ENCODE results near the gene ARMH3.
"Not testable (repeated sequence)": the region's sequence is repeated elsewhere in the genome, so short reads cannot be mapped to it uniquely, and the experiment has no call there.

ARMH3 gene, protein sequence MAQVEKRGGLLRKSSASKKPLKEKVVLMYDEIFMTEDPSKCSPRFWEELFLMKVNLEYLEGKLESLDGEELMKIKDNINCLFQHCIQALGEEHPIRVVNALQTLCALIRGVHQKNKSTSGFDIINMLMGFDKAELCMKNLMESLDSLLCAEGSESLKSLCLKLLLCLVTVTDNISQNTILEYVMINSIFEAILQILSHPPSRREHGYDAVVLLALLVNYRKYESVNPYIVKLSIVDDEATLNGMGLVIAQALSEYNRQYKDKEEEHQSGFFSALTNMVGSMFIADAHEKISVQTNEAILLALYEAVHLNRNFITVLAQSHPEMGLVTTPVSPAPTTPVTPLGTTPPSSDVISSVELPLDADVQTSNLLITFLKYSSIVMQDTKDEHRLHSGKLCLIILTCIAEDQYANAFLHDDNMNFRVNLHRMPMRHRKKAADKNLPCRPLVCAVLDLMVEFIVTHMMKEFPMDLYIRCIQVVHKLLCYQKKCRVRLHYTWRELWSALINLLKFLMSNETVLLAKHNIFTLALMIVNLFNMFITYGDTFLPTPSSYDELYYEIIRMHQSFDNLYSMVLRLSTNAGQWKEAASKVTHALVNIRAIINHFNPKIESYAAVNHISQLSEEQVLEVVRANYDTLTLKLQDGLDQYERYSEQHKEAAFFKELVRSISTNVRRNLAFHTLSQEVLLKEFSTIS

DNA sequence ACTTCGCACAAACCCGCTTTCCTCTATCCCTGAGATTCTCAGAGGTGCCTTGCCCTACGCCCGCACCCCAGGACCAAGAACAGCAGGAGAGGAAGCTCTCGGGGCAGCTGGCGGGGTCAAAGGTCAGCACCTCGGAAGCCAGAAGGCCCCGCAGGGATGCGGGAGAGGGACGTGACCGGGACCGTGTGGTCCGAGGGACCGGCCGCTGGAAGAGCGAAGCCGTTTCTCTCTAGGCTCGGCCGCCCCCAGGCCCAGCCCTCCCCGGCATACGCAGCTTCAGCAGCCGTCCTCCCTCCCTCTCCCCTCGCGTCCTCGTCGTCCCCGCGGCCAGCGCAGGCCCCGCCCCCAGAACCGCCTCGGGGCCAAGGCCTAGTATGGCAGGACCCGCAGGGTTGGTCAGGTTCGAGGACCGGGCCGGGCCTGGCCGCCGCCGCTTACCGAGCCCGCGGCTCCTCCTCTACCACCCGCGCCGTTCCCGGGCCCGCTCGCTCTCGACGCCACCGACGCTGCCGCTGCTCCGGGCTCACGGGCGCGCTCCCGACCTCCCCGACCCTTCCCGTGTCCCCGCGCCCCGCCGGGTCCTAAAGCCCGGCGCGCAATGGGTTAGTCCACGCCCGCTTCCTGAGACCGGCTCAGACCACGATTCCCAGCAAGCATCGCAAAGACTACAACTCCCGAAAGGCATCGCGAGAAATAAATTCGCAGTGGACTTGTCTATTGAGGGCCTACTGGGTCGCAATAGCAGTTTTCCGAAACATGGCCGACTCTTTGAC, at the start of gene ARMH3:
Gene ARMH3, minus strand, starts transcription at position 527 of the 773 bp plus-strand sequence. CDS start 16,059 bp downstream, outside the sequence.
- DNase-seq: peak; percentile 98

DNA sequence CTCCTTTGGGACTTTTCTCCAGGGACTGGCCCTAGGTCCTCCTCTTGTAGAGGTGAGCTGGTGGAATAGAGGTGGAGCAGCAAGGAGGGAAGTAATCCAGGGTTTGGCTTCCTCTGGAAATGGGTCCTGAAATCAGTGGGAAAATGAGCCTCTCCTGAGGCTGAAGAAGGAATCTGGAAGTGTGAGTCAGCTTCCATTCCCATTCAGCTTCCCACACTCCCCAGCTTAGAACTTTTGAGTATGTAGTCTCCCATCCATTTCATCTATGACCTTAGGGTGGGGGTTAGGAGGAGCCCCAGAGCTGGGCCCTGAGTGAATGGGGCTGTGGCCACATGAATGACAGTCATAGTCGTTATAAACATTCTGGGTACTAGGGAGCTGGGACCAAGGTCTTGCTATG, 46.4 kb upstream of the ARMH3 start:
- no peak for DNase-seq

DNA sequence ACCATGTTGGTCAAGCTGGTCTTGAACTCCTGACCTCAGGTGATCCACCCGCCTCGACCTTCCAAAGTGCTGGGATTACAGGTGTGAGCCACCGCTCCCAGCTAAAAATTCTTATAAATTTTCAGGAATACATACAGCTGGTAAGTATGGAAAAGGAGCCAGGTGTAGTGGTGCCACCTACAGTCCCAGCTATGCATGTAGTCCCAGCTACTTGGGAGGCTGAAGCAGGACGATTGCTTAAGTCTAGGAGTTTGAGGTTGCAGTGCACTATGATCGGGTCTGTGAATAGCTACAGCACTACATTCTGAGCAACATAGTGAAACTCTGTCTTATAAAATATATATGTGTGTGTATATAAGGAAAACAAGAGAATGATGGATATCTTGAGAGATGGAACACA, 45.2 kb upstream of the ARMH3 start:
- DNase-seq: peak; percentile 17

DNA sequence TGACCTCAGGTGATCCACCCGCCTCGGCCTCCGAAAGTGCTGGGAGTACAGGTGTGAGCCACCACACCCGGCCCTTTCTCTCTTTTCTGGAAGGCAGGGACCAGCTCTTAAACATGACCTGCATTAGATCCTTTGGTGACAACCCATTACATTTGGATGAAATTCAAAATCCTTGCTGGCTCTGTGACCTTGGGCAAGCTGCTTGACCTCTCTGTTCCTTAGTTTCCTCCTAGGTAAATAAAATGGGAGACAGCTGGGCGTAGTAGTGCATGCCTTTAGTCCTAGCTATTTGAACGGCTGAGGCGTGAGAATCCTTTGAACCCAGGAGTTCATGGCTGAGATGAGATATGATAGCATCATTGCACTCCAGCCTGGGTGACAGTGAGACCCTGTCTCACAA, 40.5 kb upstream of the ARMH3 start:
- no peak for DNase-seq

DNA sequence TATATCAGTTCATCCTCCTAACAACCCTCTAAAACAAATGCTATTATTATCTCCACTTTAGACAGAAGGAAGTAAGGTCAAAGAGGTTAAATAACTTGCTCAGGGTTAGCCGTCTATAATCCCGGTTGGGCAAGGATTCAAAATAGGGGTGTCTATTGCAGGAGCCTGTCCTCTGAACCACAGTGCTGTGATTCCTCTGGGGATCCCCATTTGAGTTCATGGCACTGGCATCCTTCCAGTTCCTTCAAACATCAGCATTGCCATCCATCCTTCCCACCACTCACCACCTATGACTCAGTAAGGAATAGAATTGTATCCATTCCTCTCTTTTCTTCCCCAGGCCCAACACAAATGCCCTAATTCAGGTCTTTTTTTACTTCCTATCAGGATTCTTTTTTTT, 34.8 kb upstream of the ARMH3 start:
- no peak for DNase-seq

DNA sequence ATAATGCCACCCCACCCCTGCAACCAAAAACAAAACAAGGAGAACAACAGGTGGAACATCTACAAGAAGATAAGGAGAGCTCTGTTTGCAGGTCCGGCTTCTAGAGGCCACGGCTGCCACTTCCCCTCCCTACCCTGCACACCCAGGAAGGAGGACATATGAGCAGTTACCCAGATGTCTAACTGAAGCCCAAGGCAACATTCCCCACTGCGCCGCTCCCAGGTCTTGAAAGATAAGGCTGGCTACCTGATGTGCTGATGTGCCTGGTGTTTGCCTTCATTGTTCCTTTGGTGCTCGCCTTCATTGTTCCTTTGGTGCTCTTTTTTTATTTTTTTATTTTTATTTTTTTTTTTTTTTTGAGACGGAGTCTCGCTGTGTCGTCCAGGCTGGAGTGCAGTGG, 30.2 kb upstream of the ARMH3 start:
- DNase-seq: no peak

DNA sequence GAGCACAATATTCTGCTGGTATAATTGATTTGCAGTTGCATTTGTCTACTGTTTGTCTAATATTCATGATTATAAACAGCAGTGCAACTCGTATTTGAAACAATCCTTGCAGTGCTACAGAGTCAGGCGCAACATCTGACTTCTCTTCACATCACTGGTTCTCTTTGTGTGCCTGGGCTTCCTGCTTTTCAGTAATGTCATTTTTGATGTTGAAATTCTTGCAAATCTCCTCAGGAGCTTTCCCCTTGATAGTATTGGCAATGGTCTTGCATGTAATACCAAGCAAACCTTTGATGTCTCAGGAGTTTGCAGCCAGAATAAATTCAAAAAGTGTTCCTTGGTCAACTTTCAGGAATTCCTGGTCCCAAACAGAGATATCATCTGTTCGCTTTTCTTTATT, 29.4 kb upstream of the ARMH3 start:
- DNase-seq: no peak

DNA sequence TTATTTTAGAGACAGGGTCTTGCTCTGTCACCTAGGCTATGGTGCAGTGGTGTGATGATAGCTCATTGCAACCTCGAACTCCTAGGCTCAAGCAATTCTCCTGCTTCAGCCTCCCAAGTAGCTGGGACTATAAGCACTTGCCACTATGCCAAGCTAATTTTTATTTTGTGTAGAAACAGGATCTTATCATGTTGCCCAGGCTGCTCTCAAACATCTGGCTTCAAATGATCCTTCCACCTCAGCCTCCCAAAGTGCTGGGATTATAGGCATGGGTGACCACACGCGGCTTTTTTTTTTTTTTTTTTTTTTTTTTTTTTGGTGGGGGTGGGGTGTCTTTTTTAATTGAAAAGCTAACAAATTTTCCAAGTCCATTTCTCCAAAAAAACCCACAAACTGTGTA, 27.6 kb upstream of the ARMH3 start:
- DNase-seq: peak; percentile 17

DNA sequence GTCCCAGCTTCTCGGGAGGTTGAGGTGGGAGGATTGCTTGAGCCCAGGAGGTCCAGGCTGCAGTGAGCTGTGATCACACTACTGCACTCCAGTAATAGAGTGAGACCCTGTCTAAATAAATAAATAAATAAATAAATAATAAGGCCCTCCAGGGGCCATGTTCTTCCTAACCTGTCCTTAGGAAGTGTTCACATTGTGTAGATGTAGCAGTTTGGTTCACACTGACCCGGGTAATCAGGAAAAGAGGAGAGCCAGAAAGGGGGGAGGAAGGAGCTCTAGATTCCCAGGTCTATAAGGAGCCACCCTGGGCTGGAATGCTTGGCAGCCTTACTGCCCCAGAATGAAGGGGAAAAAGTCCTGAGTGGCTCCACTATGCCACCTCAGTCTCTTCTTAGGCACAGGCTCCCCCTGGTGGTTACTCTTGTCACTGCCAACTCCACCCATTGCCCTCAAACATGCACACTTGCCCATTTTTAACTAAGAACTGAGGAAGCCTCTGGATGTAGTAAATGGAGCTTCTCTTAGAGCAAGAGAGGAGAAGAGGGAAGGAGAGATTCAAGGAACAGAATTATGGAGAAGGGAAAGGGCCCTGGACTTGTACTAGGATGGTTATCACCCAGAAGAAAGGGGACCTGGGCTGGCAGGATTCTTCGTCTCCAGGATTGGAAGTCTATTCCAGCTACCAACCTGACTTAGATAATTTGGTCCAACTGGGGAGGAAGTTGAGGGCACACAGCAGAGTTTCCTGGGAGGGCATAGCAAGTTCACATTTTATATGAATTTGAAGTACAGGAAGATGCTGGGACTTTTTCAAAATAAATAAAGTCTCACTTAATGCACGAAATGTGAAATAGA, 16.9 kb upstream of the ARMH3 start:
- peak; percentile 89 for DNase-seq

DNA sequence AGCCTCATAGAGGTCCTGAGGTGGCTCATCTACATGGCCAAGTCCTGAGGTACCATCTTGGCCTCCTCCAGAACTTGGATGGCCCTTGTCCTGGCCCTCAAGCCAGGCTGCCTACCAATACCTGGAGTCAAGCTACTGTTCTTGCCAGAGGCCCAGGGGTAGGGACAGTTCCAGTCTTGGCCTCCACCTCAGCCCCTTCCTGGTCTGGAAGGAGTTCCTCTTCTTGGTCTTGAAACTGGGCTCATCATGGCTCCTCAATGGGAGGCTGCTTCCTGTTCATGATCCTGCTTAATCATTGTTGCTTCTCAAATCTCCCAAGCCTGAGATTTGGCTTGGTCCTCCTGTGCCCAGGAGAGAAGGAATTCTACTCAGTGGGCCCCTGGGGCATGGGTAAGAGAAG, 13.1 kb upstream of the ARMH3 start:
- no peak for DNase-seq

DNA sequence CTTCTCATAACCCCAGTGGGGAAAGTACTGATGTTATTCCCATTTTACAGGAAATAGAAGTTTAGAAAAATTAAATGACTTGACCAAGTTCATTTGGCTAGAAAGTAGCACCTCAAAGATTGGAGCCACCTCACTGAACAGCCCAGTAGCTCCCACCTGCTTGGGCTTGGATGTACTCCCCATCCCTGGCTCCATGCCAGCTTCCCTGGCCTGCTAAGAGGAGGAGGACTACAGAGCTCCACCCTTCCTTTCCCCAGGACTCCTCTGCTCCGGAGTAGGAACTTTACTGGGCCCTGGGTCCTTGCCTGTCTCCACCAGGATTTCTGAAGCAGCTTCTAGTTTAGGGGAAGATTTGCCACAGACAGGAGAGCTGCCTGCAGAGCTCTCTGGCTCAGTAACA, 12.2 kb upstream of the ARMH3 start:
- peak; percentile 68 for DNase-seq

DNA sequence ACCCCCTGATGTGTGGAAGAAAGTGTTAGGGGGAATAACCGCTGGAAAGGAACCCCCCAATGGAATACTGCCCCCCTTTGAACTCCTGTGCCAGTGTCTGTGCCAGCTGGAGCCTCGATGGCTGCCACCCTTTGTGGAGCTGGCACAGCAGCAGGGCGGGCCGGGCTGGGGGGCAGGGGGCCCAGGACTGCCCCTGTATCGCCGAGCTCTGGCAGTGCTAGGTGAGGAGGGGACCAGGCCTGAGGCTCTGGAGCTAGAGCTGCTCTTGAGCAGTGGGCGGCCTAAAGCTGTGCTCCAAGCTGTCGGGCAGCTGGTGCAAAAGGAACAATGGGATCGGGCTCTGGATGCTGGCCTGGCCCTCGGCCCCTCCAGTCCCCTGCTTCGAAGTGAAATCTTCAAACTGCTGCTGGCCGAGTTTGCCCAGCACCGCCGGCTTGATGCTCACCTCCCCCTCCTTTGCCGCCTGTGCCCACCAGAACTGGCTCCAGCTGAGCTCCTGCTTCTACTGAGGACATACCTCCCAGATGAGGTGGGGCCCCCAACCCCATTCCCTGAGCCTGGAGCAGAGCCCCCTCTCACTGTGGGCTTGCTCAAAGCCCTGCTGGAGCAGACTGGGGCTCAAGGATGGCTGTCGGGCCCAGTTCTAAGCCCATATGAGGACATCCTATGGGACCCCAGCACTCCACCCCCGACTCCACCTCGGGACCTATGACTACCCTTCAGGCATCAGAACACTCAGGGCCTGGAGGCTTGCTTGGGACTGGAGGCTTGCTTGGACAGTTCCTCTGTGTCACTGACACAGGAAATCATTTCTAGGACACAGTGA, 11.3 kb upstream of the ARMH3 start:
- DNase-seq: no peak

DNA sequence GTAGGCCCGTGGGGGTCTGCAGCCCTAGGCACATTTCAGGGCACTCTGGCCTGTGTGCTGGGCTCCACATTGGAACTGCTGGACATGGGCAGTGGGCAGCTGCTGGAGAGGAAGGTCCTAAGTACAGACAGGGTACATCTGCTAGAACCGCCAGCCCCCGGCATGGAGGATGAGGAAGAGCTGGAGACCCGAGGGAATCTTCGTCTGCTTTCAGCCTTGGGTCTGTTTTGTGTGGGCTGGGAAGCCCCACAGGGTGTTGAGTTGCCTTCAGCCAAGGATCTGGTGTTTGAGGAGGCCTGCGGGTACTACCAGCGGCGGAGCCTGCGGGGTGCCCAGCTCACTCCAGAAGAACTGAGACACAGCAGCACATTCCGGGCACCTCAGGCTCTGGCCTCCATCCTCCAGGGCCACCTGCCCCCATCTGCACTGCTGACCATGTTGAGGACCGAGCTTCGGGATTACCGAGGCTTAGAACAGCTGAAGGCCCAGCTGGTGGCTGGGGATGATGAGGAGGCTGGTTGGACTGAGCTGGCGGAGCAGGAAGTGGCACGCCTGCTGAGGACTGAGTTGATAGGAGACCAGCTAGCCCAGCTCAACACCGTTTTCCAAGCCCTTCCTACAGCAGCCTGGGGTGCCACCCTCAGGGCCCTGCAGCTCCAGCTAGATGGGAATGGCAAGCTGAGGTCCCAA, 10.6 kb upstream of the ARMH3 start:
- DNase-seq: peak; percentile 87

DNA sequence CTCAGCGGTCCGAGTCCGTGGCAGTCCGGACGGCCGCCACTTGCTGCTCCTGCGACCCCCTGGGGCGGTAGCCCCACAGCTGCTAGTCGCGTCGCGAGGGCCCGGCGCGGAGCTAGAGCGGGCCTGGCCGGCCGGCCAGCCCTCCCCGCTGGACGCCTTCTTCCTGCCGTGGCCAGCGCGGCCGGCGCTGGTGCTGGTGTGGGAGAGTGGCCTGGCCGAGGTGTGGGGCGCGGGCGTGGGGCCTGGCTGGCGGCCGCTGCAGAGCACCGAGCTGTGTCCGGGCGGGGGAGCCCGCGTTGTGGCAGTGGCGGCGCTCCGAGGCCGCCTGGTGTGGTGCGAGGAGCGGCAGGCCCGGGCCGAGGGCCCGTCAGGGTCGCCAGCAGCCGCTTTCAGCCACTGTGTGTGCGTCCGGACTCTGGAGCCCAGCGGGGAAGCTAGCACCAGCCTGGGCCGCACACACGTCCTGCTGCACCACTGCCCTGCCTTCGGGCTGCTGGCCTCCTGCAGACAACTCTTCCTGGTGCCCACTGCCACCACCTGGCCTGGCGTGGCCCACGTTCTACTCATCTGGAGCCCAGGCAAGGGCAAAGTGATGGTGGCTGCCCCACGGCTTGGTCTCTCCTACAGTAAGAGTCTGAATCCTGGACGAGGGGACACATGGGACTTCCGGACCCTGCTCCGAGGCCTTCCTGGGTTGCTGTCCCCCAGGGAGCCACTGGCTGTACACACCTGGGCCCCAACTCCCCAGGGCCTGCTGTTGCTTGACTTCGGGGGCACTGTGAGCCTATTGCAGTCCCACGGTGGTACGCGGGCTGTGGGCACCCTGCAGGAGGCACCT, 9.8 kb upstream of the ARMH3 start:
- peak; percentile 25 for DNase-seq

DNA sequence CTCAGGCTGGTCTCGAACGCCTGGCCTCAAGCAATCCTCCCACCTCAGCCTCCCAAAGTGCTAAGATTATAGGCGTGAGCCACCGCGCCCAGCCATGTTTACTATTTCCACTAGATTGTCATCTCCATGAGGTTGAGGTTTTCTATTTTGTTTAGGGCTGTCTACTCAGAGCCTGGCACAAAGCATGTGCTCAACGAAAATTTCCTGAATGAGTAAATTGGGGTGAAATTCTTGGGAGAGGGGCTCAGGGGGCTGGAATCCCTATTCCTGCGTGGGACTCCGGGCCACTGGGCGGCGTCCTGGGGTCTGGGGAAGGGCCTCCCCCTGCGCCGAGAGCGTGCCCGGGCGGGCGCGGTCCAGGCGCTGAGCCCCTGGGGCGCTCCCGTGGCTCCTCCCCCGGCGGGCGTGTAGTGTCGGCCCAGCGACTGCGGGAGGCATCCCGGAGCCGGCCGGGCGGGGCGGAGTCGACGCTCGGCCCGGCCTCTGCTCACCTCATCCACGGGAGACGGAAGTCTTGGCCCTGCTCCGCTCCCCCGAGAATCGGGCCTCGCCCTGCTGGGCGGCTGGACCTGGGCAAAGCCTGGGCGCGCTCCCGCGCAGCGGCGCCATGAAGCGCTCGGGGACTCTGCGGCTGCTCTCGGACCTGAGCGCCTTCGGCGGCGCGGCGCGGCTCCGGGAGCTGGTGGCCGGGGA, 9.0 kb upstream of the ARMH3 start, which contains the start of gene HPS6:
Gene HPS6, plus strand, starts transcription at position 482 of the 693 bp plus-strand sequence. Its CDS starts 126 bp downstream, at position 608.
- peak; percentile 89 for DNase-seq

DNA sequence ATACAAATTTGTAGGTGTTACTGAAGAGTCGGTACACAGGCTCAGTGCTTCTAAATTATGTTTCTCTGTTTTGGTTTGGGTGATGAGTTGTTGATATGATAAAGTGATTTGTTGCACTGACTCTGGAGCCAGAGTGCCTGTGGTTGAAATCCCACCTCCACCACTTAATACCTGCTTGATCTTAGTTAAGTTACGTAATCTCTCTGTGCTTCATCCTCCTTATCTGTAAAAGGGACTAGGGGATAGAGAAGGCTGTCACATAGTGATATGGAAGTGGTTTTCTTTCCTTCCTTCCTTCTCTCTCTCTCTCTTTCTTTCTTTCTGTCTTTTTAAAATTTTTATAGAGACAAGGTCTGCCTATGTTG, 8.5 kb upstream of the ARMH3 start:
- peak; percentile 18 for DNase-seq

DNA sequence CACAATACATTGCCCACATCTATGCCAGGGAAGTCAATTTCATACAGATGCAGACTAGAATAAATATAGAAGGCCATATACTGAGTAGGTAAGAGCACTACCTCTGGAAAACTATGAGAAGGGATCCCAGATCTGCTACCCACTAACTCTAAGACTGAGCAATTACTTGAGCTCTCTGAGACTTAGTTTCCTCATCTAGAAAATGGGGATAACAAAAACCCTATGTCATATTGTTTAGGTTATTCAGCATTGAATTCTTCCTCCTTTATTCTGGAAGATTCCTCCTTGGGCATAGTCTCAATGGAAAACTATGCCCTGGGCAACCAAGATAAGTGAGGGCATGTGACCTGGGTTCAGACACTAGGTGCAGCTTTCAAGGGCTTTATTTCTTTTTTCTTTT, 4.0 kb upstream of the ARMH3 start:
- DNase-seq: no peak

DNA sequence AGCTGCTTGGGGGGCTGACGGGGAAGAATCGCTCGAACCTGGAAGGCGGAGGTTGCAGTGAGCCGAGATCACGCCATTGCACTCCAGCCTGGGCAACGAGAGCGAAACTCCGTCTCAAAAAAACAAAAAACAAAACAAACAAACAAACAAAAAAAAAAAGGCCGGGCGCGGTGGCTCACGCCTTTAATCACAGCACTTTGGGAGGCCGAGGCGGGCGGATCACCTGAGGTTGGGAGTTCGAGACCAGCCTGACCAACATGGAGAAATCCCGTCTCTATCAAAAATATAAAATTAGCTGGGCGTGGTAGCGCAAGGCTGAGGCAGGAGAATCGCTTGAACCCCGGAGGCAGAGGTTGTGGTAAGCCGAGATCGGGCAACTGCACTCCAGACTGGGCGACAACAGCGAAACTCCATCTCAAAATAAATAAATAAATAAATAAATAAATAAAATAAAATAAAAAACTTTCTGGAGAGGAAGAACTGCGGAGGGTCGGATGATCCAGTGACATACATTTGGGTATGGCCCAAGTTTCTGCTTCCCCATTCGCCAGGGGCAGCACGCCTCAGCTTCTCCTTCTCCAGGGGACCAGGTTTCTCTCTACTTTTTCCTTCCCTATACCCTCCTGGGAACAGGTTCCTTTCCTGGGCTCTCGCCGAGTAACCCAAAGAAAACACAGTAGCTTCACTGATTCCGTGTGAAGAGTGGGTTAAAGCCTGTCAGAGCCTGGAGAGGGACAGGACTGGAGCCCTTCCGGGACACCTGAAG, 909 bp downstream of the ARMH3 start:
- DNase-seq: not testable (repeated sequence)

DNA sequence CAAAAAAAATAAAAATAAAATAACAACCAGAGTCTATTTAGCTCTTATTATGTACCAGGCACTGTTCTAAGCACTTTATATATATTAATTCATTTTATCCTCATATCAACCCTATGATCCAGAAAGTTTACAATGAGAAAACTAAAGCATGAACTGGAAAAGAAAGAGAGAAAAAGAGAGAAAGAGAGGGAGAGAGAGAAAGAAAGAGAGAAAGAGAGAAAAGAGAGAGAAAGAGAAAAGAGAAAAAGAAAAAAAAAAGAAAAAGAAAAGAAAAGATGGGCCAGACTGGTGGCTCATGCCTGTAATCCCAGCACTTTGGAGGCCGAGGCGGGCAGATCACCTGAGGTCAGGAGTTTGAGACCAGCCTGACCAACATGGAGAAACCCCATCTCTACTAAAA, 9.9 kb downstream of the ARMH3 start:
- DNase-seq: no peak

Data from NCI-H82 (cell line).